PC-9 (cell line): Measurements from ENCODE around the gene DAP3. TPM values are rescaled to one million over a fixed set of nuclear protein-coding genes. Genes with fewer than 3 reads are reported as not detected.
"Not testable (repeated sequence)": the region's sequence is repeated elsewhere in the genome, so short reads cannot be mapped to it uniquely, and the experiment has no call there.

Experiments used
- BruUV-seq: library from RNA; stranded (reverse); fragments of 400-500 nt; replicated peaks from 2 replicates; lab custom pipeline; 2021; lab: Mats Ljungman, UMichigan
- CTCF ChIA-PET: fragments of 300-600 bp; sonication (Branson Sonifier 250); formaldehyde crosslinking; loops from one replicate; lab custom pipeline; 2022; ENCODE audit warnings: antibody characterized with exemption; lab: Charles Lee
- POLR2A ChIA-PET: fragments of 300-600 bp; sonication (Branson Sonifier 250); formaldehyde crosslinking; loops from one replicate; lab custom pipeline; 2022; ENCODE audit warnings: antibody characterized with exemption; ENCODE audit not compliant: unreplicated experiment; lab: Charles Lee
- DNase-seq, 2 experiments: peaks; one replicate each; pipeline versions ENCODE4 v3.0.0 to v3.0.0-alpha.2; 2015 to 2022; ENCODE audit warnings: mixed read lengths in 1 of 2
- H2AFZ ChIP-seq: fragments of 200-600 bp; sonication (generic); 2 replicates; pipeline ENCODE4 v1.8.1; 2017; ENCODE audit warnings: antibody characterized with exemption
- H3F3A ChIP-seq: fragments of 200-600 bp; sonication (generic); 2 replicates; pipeline ENCODE4 v1.8.1; 2017; ENCODE audit warnings: antibody characterized with exemption, mild to moderate bottlenecking, low read depth; ENCODE audit not compliant: insufficient read depth
- H3K27ac ChIP-seq: fragments of 200-600 bp; sonication (generic); 2 replicates; pipeline ENCODE4 v1.6.1; 2016; ENCODE audit warnings: mixed run types
- H3K27me3 ChIP-seq: fragments of 200-600 bp; sonication (generic); 2 replicates; pipeline ENCODE4 v1.6.1; 2016; ENCODE audit warnings: low read depth, mixed run types; ENCODE audit not compliant: insufficient read depth
- H3K36me3 ChIP-seq: fragments of 200-600 bp; sonication (generic); 2 replicates; pipeline ENCODE4 v1.6.1; 2016; ENCODE audit warnings: low read depth, mixed run types
- H3K4me1 ChIP-seq: fragments of 200-600 bp; sonication (generic); replicated peaks from 2 replicates; pipeline ENCODE4 v1.6.1; 2016; ENCODE audit warnings: mixed run types; ENCODE audit not compliant: insufficient read depth
- H3K4me2 ChIP-seq: fragments of 200-600 bp; sonication (generic); 2 replicates; pipeline ENCODE4 v1.6.1; 2017; ENCODE audit warnings: mixed run types
- H3K4me3 ChIP-seq: fragments of 200-600 bp; sonication (generic); 2 replicates; pipeline ENCODE4 v1.6.1; 2016; ENCODE audit warnings: mixed run types
- H3K79me2 ChIP-seq: fragments of 200-600 bp; sonication (generic); 2 replicates; pipeline ENCODE4 v1.6.1; 2017; ENCODE audit warnings: low read depth, mixed run types
- H3K9me2 ChIP-seq: fragments of 200-600 bp; sonication (generic); 2 replicates; pipeline ENCODE4 v1.8.1; 2017; ENCODE audit warnings: mild to moderate bottlenecking; ENCODE audit not compliant: insufficient read depth
- H3K9me3 ChIP-seq: fragments of 200-600 bp; sonication (generic); 2 replicates; pipeline ENCODE4 v1.8.1; 2016; ENCODE audit warnings: low read depth; ENCODE audit not compliant: insufficient read depth
- H4K20me1 ChIP-seq: fragments of 200-600 bp; sonication (generic); 2 replicates; pipeline ENCODE4 v1.8.1; 2017; ENCODE audit not compliant: insufficient read depth
- EZH2 ChIP-seq: fragments of 200-600 bp; sonication (generic); IDR thresholded peaks from 2 replicates; pipeline ENCODE4 v1.8.0; 2017; ENCODE audit warnings: antibody characterized with exemption, low read depth
- intact Hi-C: fragments of 100-400 bp; cut with micrococcal nuclease; formaldehyde crosslinking; loops from one replicate; pipeline ENCODE4 v1.10.0; 2022; ENCODE audit not compliant: unreplicated experiment
- total RNA-seq: library from RNA; stranded (reverse); gene quantifications from 2 replicates; pipeline ENCODE4 v1.2.3, GENCODE V29; 2021
- TF ChIP-seq, protein P1 (sequence below): fragments of 200-600 bp; sonication (generic); conservative IDR thresholded peaks from 2 replicates; pipeline ENCODE4 v1.6.1; 2017; ENCODE audit warnings: mixed run types, antibody characterized with exemption, mild to moderate bottlenecking, moderate library complexity

The DAP3 gene
- total RNA-seq, 1 experiment from 2014 or later, result 111 TPM

- Histone ChIP-seq H3K9me2 (no peaks in the 10 kb centered on the region), H3K79me2 (no peaks in the 10 kb centered on the region), H3K27ac (peak overlapping the region; percentile 89), H3K4me1 (peaks cover 31% of the 10 kb centered on the region), H3K4me2 (peak overlapping the region; percentile 76), H3K9me3 (no peaks in the 10 kb centered on the region), H3K36me3 (no peaks in the 10 kb centered on the region), H3F3A (peaks cover 61% of the 10 kb centered on the region), H3K4me3 (peak overlapping the region; percentile 44; the same call in 1 of the 2 replicates), H2AFZ (peak overlapping the region; percentile 67), H3K27me3 (no peaks in the 10 kb centered on the region), H4K20me1 (no peaks in the 10 kb centered on the region)
- intact Hi-C loops, result loop anchor here (2.0 kb wide), 1 partner anchor 37 kb away; the partner anchor contains the start of genes DAP3 and YY1AP1
- DNase-seq, result peak in 1 of 2 experiments; percentile 81
- ChIA-PET CTCF (interaction anchor here (0.5 to 1.0 kb wide), 3 partner anchors 89 to 573 kb away, joined by 3 to 4 read pairs (median 3); no protein-coding TSS in a partner anchor), POLR2A (interaction anchor here (0.7 kb wide), 1 partner anchor 140 kb away, joined by 3 read pairs; no protein-coding TSS in a partner anchor)
- TF ChIP-seq, protein P1, sequence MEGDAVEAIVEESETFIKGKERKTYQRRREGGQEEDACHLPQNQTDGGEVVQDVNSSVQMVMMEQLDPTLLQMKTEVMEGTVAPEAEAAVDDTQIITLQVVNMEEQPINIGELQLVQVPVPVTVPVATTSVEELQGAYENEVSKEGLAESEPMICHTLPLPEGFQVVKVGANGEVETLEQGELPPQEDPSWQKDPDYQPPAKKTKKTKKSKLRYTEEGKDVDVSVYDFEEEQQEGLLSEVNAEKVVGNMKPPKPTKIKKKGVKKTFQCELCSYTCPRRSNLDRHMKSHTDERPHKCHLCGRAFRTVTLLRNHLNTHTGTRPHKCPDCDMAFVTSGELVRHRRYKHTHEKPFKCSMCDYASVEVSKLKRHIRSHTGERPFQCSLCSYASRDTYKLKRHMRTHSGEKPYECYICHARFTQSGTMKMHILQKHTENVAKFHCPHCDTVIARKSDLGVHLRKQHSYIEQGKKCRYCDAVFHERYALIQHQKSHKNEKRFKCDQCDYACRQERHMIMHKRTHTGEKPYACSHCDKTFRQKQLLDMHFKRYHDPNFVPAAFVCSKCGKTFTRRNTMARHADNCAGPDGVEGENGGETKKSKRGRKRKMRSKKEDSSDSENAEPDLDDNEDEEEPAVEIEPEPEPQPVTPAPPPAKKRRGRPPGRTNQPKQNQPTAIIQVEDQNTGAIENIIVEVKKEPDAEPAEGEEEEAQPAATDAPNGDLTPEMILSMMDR, result no peak
- TF ChIP-seq EZH2, result no peak
- TSS peak; percentile 66 for BruUV-seq
These were observed 36.8 kb upstream of the DAP3 start for GRCh38 chr1:155651861-155652661.

DNA sequence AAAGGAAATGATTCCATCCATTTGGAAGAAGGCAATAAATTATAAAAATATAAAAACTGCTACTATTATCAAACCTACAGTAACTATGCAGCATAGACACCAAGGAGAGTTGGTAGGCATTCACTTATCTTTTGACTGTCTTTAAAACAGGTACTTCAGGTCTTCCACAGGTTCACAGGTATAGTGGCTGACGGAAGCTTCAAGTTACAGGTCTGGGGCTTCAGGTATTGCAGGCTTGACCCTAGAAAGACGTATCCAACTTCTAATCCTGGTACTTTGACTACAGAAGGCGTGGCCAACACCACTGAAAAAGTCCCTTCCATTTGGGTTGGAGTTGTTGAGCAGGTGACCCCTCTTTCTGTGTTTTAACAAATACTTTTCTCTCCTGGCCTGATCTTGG lies 35.9 kb upstream of the DAP3 start:
- no peaks in the 10 kb centered on the region for H3K9me2 ChIP-seq
- H3K4me3 ChIP-seq, result no peak overlapping the region
- H3K4me2 ChIP-seq, result peak overlapping the region; percentile 76
- no TSS peak for BruUV-seq
- H3K27ac ChIP-seq, result peak overlapping the region; percentile 89
- POLR2A ChIA-PET, result interaction anchor here (0.6 kb wide), 1 partner anchor 186 kb away, joined by 6 read pairs; no protein-coding TSS in a partner anchor
- H3K79me2 ChIP-seq, result no peaks in the 10 kb centered on the region
- CTCF ChIA-PET, result no interaction called here
- peaks cover 31% of the 10 kb centered on the region for H3K4me1 ChIP-seq
- intact Hi-C loops, result loop anchor here (2.0 kb wide), 1 partner anchor 36 kb away; the partner anchor contains the start of genes DAP3 and YY1AP1
- H3K9me3 ChIP-seq, result no peaks in the 10 kb centered on the region
- peaks cover 58% of the 10 kb centered on the region for H3F3A ChIP-seq
- H4K20me1 ChIP-seq, result no peaks in the 10 kb centered on the region
- DNase-seq, result peak in 1 of 2 experiments; percentile 26
- 0 out of 2 replicates have a peak overlapping the region, but pooled peaks have one; percentile 67 for H2AFZ ChIP-seq
- no peak for TF ChIP-seq EZH2
- TF ChIP-seq, protein P1, result no peak
- no peaks in the 10 kb centered on the region for H3K36me3 ChIP-seq
- H3K27me3 ChIP-seq, result no peaks in the 10 kb centered on the region

- H3K9me2 ChIP-seq, result no peaks in the 10 kb centered on the region
- ChIA-PET POLR2A (no interaction called here), CTCF (interaction anchor here (0.6 kb wide), 1 partner anchor 69 kb away, joined by 4 read pairs; no protein-coding TSS in a partner anchor)
- H4K20me1 ChIP-seq, result no peaks in the 10 kb centered on the region
- peaks cover 10% of the 10 kb centered on the region for H3K4me1 ChIP-seq
- no peaks in the 10 kb centered on the region for H3K9me3 ChIP-seq
- H3K36me3 ChIP-seq, result peaks cover 2% of the 10 kb centered on the region; the same call in 1 of the 2 replicates
- H3K27ac ChIP-seq, result no peak overlapping the region
- DNase-seq, result no peak
- no TSS peak for BruUV-seq
- H3F3A ChIP-seq, result peaks cover 15% of the 10 kb centered on the region; the same call in 1 of the 2 replicates
- H3K4me2 ChIP-seq, result no peak overlapping the region
- H2AFZ ChIP-seq, result no peak overlapping the region
- intact Hi-C loops, result no loop called here
- TF ChIP-seq, protein P1, result no peak
- TF ChIP-seq EZH2, result no peak
- no peak overlapping the region for H3K4me3 ChIP-seq
- no peaks in the 10 kb centered on the region for H3K27me3 ChIP-seq
- H3K79me2 ChIP-seq, result no peaks in the 10 kb centered on the region
These were observed 31.4 kb upstream of the DAP3 start for GRCh38 chr1:155657463-155657862.

DNA sequence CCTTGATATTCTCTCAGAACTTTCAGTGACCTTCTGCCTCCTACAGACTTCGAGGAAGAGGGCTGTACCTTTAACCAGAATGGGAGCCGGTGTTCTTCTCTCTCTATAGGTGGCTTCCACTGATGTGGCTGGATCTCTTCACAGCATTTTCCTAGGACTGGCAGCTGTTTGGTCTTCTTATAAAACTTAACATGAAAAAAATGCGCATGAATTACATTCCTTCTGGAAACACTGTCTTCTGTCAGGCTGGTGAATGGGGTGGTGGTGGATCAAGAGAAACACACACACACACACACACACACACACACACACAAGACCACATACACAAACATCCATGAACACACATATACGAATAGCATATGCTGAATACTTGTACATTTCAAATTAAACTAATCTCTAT lies 27.7 kb upstream of the DAP3 start:
- H2AFZ ChIP-seq, H3K4me2 ChIP-seq, H3K4me1 ChIP-seq, H4K20me1 ChIP-seq, H3K9me2 ChIP-seq, H3K79me2 ChIP-seq, H3K27me3 ChIP-seq, BruUV-seq, DNase-seq, intact Hi-C loops, H3K9me3 ChIP-seq, H3F3A ChIP-seq, H3K4me3 ChIP-seq, H3K27ac ChIP-seq, POLR2A ChIA-PET, CTCF ChIA-PET: not testable (repeated sequence)
- peaks cover 13% of the 10 kb centered on the region; the same call in 1 of the 2 replicates for H3K36me3 ChIP-seq
